Brain pericyte (primary cell): ENCODE data around the gene SPATA17.
"Not testable (repeated sequence)": the region's sequence is repeated elsewhere in the genome, so short reads cannot be mapped to it uniquely, and the experiment has no call there.

Source experiments
- DNase-seq: peaks from one replicate; pipeline ENCODE4 v3.0.0-alpha.2; 2012; ENCODE audit warnings: low read depth, low spot score

Gene SPATA17

GRCh38 chr1:217674028-217674729 is 43.0 kb downstream of the SPATA17 start:
- no peak for DNase-seq

DNA sequence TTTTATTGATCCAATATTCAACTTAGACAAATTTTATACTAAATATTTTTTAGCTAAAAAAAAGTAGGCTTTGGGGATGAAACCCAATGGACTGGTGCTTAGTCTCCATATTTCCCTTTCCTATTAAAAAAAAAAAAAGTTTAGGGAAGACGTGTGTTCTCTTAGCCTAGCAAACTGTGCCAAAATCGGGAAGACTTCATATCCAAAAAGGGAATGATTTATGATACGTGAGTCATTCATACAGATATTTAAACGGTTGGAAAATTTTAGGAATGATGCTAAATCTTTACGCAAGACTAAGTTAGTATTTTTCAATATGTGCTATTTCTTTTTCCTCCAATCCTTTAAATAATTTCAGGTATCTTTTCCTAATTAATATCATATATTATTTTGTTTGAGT is 50.7 kb downstream of the SPATA17 start:
- no peak for DNase-seq

- no peak for DNase-seq
Observed at GRCh38 chr1:217687511-217687910, 56.4 kb downstream of the SPATA17 start.

GRCh38 chr1:217696140-217696539 is 65.0 kb downstream of the SPATA17 start:
- DNase-seq = not testable (repeated sequence)

GRCh38 chr1:217703326-217703725 is 72.2 kb downstream of the SPATA17 start:
- no peak for DNase-seq

- DNase-seq = no peak
Observed at GRCh38 chr1:217712925-217713597, 81.9 kb downstream of the SPATA17 start.

DNA sequence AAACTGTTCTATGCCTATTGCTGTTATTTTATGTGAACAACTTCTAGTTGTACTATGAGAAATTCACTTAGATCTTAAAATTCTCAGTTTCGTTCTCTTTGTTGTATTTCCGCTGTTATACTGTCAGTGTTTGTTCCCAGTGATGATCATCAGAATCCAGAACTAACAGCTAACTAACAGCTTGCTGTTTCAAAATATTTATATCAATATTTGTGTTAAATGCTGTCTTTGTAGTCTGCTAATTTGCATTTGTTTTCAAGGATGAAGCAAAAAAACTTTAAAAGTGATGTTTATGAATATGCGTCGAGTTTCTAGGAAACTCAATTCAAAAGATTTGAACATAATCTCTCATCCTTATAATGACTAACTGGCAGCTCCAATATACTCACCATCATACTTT is 84.5 kb downstream of the SPATA17 start:
- DNase-seq = no peak

DNA sequence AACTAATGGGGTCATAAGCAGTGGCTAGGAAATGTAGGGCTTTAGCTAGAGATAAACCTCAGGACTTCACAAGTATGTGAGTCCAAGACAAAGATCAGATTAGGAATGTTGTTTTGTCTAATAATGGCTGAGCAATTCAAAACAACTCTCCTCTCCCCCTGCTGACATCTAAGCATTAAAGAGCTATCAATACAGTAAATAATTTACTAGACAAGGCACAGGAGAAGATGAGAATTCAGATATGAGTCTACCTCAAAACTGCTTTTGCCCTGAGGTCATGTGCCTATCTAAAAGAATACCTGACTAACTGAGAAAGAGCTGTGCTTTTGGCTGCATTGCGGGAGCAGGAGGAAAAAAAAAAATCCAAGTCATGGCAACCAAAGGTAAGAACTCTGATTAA is 86.8 kb downstream of the SPATA17 start:
- no peak for DNase-seq

DNA sequence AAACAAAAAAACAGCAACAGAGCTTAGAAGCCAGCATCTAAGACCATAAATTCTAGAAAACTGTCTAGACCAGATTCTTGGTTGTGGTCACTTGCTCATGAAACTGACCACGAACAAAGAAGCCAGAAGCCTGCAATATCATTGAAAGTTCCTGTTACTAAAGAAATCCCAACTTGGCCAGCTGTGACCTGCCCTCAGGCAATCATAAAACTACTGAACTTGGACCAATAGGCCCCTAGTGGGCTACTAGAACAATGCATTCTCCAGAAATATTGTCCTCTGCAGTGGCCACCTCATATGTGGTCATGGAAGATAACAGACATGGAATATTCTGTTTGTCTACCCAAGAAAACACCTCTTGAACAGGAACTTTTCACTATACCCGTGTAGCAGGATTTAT is 87.7 kb downstream of the SPATA17 start:
- DNase-seq = no peak

GRCh38 chr1:217721692-217722091 is 90.5 kb downstream of the SPATA17 start:
- no peak for DNase-seq

DNA sequence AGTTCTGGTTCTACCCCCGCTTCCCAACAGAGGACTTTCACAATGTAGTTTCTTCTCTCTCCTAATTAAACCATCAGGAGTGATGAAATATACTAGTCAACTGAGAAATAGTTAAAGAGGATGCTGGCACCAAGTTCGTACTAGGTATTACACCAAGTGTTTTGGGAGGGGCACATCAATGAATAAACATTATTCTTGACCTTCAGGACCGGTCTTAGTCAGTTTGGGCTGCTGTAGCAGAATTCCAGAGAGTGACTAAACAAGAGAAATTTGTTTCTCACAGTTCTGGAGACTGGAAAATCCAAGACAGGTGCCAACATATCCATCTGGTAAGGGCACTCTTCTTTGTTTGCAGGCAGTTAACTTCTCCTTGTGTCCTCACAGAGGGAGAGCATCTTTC is 103.8 kb downstream of the SPATA17 start:
- DNase-seq = no peak

DNA sequence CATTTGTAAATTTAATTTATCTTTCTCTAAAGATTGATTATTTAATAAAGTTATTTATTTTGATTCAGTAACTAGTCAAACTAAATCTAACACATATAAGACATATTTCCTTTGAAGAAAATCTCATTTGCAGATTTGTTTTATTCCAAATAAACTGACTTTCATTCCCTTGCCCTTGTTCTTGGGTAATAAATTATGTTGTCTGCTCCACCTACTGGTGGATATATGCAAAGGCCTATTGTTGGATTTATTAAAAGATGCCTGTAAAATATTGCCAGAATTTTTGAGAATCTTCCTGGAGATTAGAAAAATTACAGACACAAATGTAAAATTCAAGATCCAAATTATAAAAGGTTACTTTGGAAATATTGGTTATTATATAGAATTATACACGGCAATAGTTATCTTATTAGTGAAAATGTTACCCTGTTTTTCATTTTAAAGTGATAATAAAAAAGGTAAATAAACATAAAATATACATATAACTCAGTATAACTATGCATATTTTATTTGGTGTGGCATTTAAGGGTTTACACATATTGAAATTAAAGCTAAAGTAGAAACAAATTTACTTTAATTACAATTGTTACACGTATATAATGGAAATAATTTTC is 116.1 kb downstream of the SPATA17 start:
- no peak for DNase-seq

- no peak for DNase-seq
Observed at GRCh38 chr1:217769768-217770167, 138.6 kb downstream of the SPATA17 start.

DNA sequence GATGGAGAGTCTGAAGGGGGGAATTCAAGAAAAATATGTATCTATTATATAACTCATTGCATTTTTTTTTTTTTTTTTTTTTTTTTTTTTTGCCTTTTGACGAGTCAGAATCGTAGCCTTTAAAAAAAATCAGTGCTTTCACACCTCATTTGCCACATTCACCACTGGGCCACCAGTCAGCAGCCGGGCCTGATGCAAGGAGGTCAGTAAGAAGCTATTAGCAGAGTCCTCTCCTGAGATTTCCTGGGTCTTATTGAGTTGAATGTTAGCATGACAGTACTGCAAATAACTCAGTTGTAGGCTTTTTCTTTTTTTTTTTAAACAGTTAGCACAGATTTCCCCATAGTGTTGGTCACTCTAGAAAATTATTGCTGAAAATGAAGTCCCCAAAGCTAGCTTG is 139.8 kb downstream of the SPATA17 start:
- DNase-seq = no peak

DNA sequence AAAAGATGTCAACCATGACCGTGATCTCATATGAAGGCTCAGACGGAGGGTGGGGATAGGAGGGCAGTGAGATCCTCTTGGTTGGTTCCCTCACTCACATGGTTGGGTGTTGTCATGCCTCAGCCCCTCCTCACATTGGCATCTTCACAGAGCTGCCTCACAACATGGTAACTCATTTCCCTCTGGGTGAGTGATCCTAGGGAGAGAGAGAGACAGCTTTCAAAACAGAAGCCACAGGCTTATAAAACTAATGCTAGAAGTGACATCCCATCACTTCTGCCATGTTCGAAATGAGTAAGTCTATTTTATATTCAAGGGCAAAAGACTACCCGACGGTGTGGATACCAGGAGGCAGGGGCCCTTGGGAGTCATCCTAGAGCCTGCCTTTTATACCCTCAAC is 145.5 kb downstream of the SPATA17 start:
- DNase-seq = no peak

DNA sequence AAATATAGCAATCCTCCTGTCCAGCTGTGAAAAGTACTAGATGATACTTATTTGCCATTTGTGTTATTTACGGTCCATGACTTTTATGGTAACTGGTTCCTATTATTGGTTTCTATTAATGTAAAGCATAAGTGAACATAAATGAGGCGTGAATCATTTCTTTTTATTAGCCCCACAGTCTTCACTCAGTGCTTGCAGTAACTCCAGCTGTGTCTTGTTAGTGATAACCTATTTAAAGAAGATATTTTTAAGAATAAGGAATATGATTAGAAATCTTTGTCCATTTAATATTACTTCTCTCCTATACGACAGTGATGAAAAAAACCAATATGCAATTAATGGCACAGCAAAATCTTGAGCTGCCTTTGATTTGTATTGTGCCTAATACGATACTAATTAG is 149.9 kb downstream of the SPATA17 start:
- DNase-seq = no peak

GRCh38 chr1:217791091-217791490 is 159.9 kb downstream of the SPATA17 start:
- no peak for DNase-seq

DNA sequence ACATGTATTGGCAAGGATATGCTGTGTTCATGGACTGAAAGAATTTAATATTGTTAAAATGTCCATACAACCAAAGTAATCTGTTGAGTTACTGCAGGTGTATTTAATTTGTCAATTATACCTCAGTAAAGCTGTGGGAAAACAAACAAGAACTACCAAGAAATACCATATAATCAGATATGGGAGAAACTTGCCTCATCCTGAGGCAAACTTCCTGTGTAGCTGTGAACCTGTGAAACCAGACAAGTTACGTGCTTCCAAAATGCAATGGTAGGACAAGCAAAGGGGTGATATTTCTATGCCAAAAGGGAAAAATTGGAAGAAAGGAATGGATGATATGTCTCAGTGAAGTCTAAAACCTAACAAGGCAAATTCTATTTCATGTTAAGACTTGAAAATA is 174.6 kb downstream of the SPATA17 start:
- DNase-seq = no peak

DNA sequence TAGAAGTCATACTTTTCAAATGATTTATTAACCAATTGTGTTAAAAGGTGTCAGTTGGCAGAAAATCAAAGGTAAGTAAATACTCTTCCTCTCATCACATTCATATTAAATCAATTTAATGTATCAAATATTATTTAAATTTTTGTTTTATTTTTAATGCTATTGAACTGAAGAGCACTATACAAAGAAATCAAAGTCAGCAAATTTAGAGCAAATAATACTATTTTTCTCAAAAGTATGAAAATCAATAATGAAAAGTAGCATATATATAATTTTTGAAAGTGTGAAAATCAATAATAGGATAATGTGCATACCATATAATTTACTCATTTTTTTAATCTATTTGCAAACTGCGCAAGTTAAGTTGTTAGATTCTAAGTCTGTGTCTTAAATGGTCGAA is 181.0 kb downstream of the SPATA17 start:
- DNase-seq = no peak

- DNase-seq = no peak
Observed at GRCh38 chr1:217813031-217813430, 181.9 kb downstream of the SPATA17 start.

GRCh38 chr1:217837691-217838090 is 206.5 kb downstream of the SPATA17 start:
- no peak for DNase-seq

GRCh38 chr1:217839161-217839560 is 208.0 kb downstream of the SPATA17 start:
- DNase-seq = no peak

GRCh38 chr1:217846733-217847132 is 215.6 kb downstream of the SPATA17 start:
- no peak for DNase-seq
